Gastrocnemius medialis (tissue), 4 donors: Measurements from ENCODE around the gene FHL3. TPM values are rescaled to one million over a fixed set of nuclear protein-coding genes. Genes with fewer than 3 reads are reported as not detected.

Source experiments
- ATAC-seq, 2 donors: fragments of 150-250 bp; one replicate each; pipeline ENCODE4 v1.9.1; 2016
- DNase-seq, 2 donors: peaks; one replicate each; pipeline ENCODE4 v3.0.0-alpha.2; 2019
- H3K27ac ChIP-seq, 4 donors: fragments of 200-600 bp; sonication (generic); 1 replicate in 1 of 4; 2 replicates in 3 of 4; pipeline ENCODE4 v1.5.1; 2016 to 2018; ENCODE audit warnings: mild to moderate bottlenecking in 2 of 4, moderate library complexity in 1 of 4
- H3K27me3 ChIP-seq, 3 donors: fragments of 200-600 bp; sonication (generic) in 2 of 3; 1 replicate in 1 of 3; 2 replicates in 2 of 3; pipeline versions ENCODE4 v1.5.1 to v1.6.0; 2016 to 2019; ENCODE audit warnings: mild to moderate bottlenecking in 1 of 3, moderate library complexity in 1 of 3
- H3K36me3 ChIP-seq, 2 donors: fragments of 200-600 bp; sonication (generic) in 1 of 2; one replicate each; pipeline ENCODE4 v1.5.1; 2017 to 2018
- H3K4me1 ChIP-seq, 2 donors: fragments of 200-600 bp; sonication (generic) in 1 of 2; one replicate each; pipeline ENCODE4 v1.5.1; 2016 to 2017; ENCODE audit warnings: mild to moderate bottlenecking in 2 of 2
- H3K4me3 ChIP-seq, 4 donors: fragments of 200-600 bp; sonication (generic) in 3 of 4; 1 replicate in 1 of 4; 2 replicates in 3 of 4; pipeline ENCODE4 v1.5.1; 2016 to 2019; ENCODE audit warnings: mild to moderate bottlenecking in 2 of 4
- H3K9me3 ChIP-seq, 3 donors: fragments of 200-600 bp; sonication (generic) in 2 of 3; 1 replicate in 1 of 3; 2 replicates in 2 of 3; pipeline ENCODE4 v1.5.1; 2016 to 2019
- POLR2A ChIP-seq, 2 donors: fragments of 450-650 bp; IDR thresholded peaks; one replicate each; pipeline ENCODE4 v1.6.1; 2017; ENCODE audit warnings: antibody characterized with exemption in 2 of 2, mild to moderate bottlenecking in 2 of 2, moderate library complexity in 2 of 2
- in situ Hi-C, 4 donors: fragments of 200-750 bp; cut with MboI; loops; one replicate each; pipeline versions ENCODE4 v1.15.0 to v1.8.0; 2017; ENCODE audit warnings: low sequenced_read_pairs in 4 of 4
- intact Hi-C: fragments of 100-400 bp; cut with DNase I; formaldehyde crosslinking; loops from one replicate; pipeline ENCODE4 v1.15.1; 2023; ENCODE audit warnings: low total_unique reads
- total RNA-seq, 4 donors: library from RNA; depleted of rRNA; stranded (reverse); fragments of >200 nt; gene quantifications; one replicate each; pipeline versions ENCODE4 v1.1.0 to v1.2.3, GENCODE V29; 2016
- TF ChIP-seq, protein P1 (sequence below), 5 experiments: fragments of 450-650 bp in 3 of 5; fragments of 200-600 bp in 2 of 5; sonication (generic) in 2 of 5; IDR thresholded peaks in 4 of 5; conservative IDR thresholded peaks in 1 of 5; 1 replicate in 4 of 5; 2 replicates in 1 of 5; pipeline ENCODE4 v1.5.1; 2016 to 2019; ENCODE audit warnings: antibody characterized with exemption in 5 of 5, mild to moderate bottlenecking in 3 of 5, moderate library complexity in 3 of 5

Gene FHL3, protein sequence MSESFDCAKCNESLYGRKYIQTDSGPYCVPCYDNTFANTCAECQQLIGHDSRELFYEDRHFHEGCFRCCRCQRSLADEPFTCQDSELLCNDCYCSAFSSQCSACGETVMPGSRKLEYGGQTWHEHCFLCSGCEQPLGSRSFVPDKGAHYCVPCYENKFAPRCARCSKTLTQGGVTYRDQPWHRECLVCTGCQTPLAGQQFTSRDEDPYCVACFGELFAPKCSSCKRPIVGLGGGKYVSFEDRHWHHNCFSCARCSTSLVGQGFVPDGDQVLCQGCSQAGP
- total RNA-seq = 1,000 to 10,000 TPM in 2 of 4 donors, 100 to 1,000 TPM in 2; 725 to 1,282 (median 1,051) TPM

DNA sequence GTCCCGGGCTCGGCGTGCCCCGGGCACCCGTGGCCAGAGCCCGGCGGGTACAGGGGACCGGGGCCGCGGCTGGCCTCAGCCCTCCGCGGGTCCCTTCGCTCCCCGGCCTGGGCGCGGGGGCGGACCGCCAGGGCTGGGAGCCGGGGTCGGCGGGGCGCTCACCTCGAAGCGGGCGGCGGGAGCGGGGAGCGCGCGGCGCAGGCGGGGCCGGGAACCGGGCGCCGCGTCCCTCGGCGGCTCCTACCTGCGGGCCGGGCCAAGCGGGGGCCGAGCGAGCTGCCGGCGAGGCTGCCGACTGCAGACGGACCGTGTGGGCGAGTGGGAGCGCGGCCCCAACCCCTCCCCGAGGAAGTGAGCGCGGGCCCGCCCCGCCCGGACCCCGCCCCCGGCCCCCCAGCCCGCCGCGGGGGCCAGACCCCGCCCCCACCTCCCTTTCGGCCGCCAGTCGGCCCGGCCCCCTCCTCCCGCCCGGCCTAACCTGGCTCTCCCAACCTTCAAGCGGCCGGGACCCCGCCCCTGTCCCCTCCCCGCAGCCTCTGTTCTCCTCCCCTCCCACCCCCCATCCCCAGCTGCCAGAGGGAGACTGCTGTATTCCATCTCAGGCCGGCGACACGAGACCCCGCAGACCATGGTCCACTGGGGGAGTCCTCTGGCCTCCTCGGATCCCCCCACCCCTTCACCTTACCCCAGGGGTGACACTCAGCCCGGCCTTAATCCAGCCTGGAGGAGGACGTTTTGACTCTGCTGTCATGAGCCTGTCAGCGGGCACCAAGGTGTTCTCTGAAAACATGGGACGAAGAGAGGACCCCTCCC, at the start of gene FHL3:
FHL3 (minus strand) TSS at position 320 of the 813 bp plus-strand sequence. CDS start 6,102 bp downstream, outside the sequence.
- TF ChIP-seq, protein P1, sequence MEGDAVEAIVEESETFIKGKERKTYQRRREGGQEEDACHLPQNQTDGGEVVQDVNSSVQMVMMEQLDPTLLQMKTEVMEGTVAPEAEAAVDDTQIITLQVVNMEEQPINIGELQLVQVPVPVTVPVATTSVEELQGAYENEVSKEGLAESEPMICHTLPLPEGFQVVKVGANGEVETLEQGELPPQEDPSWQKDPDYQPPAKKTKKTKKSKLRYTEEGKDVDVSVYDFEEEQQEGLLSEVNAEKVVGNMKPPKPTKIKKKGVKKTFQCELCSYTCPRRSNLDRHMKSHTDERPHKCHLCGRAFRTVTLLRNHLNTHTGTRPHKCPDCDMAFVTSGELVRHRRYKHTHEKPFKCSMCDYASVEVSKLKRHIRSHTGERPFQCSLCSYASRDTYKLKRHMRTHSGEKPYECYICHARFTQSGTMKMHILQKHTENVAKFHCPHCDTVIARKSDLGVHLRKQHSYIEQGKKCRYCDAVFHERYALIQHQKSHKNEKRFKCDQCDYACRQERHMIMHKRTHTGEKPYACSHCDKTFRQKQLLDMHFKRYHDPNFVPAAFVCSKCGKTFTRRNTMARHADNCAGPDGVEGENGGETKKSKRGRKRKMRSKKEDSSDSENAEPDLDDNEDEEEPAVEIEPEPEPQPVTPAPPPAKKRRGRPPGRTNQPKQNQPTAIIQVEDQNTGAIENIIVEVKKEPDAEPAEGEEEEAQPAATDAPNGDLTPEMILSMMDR (IDR thresholded peaks at IDR 0.05 in 4 of 5, conservative IDR thresholded peaks at IDR 0.05 in 1 of 5) = no peak
- peak; percentile 90 to 91 for TF ChIP-seq POLR2A (IDR thresholded peaks at IDR 0.05)
- intact Hi-C loops = loop anchor here (10.0 kb wide), 1 partner anchor 531 kb away; the partner anchor contains the start of gene ZC3H12A
- no peaks in the 10 kb centered on the region for H3K9me3 ChIP-seq
- H3K4me1 ChIP-seq = peaks cover 53 to 65% of the 10 kb centered on the region in 2 donors
- peak within 1 kb of the TSS; percentile 74 to 89 (median 83) for H3K4me3 ChIP-seq
- H3K27ac ChIP-seq = peak within 1 kb of the TSS; percentile 94 to 100 (median 98)
- peak; percentile 88 to 95 for DNase-seq
- H3K36me3 ChIP-seq = peaks cover 0 to 22% of the 10 kb centered on the region in 2 donors
- in situ Hi-C loops = no loop called here
- H3K27me3 ChIP-seq = no peaks in the 10 kb centered on the region
- ATAC-seq = peak; percentile 5 to 11

DNA sequence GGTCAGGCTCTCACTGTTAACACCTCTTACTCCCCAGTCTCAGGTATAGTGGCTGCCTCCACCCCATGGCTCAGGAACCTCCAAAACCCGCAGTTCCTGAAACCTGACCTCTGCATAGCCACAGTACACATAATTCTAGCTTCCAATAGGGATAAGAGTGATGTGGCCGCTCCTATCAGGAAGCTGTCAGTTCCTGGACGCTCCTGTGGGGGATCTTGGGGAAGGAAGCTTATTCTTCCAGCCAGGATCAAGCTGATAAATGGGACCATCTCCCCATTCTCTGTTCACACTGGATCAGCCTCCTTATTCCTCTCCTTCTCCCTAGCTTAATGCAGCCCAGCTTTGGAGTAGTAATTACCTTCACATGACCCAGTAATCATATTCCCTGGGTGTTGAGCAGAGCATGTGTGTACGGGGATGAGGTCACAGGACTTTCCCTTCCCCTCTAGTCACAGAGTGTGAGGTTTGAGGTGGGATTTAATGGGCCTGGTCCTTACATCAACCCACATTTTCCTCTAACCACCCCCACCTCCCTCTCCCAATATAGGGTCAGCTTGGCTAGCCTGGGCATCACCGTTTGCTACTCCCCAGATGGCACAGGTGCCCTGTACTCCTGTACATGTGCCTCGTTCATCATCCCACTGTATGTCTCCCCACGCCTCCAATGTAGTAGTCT, 48.2 kb upstream of the FHL3 start:
- DNase-seq = no peak
- no peak for TF ChIP-seq POLR2A (IDR thresholded peaks at IDR 0.05)
- TF ChIP-seq, protein P1 (IDR thresholded peaks at IDR 0.05 in 4 of 5, conservative IDR thresholded peaks at IDR 0.05 in 1 of 5) = no peak
- no peak for ATAC-seq
- H3K36me3 ChIP-seq = no peaks in the 10 kb centered on the region
- peaks cover 0 to 5% (median 0%) of the 10 kb centered on the region in 3 donors for H3K27me3 ChIP-seq
- H3K27ac ChIP-seq = no peak overlapping the region
- in situ Hi-C loops = loop anchor here in 2 of 4 donors (25.0 kb wide), 2 partner anchors 759 to 784 kb away; no protein-coding TSS in a partner anchor
- no peaks in the 10 kb centered on the region for H3K9me3 ChIP-seq
- H3K4me1 ChIP-seq = no peaks in the 10 kb centered on the region
- intact Hi-C loops = no loop called here
- no peak overlapping the region for H3K4me3 ChIP-seq

DNA sequence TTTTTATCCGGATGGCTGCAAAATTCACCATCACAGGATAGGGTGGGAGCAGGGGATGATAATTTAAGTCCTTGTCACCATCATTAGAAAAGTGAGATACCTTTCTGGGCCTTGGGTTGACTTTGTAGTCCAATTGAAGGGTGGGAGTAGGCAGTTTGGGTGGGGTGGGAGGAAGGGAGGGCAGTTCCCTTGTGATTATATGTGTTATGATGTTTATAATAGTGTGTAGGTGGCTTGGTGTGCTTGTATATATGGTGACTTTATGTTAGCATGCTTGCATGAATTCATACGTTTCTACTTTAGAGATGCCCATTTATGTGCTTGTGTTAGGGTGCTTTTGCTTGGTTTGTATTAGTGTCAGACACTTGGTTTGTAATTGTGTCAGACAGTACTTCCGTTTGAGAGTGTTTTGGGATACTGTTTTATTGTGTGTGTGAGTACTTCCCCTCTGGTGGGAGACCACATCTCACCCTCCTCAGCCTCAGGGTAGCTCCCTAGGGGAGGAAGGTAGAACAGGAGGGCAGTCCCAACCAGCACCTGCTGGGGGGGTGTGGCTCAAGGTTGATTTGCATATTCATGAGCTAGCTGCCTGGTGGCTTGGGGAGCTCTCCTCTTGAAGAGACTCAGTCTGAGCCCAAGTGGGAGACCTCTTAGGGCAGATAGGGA, 47.6 kb upstream of the FHL3 start:
- peaks cover 0 to 5% (median 0%) of the 10 kb centered on the region in 3 donors for H3K27me3 ChIP-seq

More for the DNA sequence above, 47.6 kb upstream of the FHL3 start:
- Histone ChIP-seq H3K4me3 (no peak overlapping the region), H3K4me1 (peaks cover 0 to 2% of the 10 kb centered on the region in 2 donors), H3K27ac (no peak overlapping the region), H3K36me3 (no peaks in the 10 kb centered on the region), H3K9me3 (no peaks in the 10 kb centered on the region)
- in situ Hi-C loops = loop anchor here in 2 of 4 donors (25.0 kb wide), 2 partner anchors 759 to 784 kb away; no protein-coding TSS in a partner anchor
- ATAC-seq = no peak
- intact Hi-C loops = no loop called here
- no peak for DNase-seq
- no peak for TF ChIP-seq POLR2A (IDR thresholded peaks at IDR 0.05)
- TF ChIP-seq, protein P1 (IDR thresholded peaks at IDR 0.05 in 4 of 5, conservative IDR thresholded peaks at IDR 0.05 in 1 of 5) = no peak
